Uterus (tissue), 2 donors: ENCODE results near the gene PRKAG2.

Experiments
- CTCF ChIP-seq, 4 experiments: fragments of 200-600 bp in 2 of 4; fragments of 450-650 bp in 2 of 4; sonication (generic) in 2 of 4; IDR thresholded peaks; one replicate each; pipeline ENCODE4 v1.5.1; 2016 to 2019; ENCODE audit warnings: antibody characterized with exemption in 4 of 4, mild to moderate bottlenecking in 2 of 4, moderate library complexity in 1 of 4
- POLR2A ChIP-seq, 2 donors: fragments of 450-650 bp; IDR thresholded peaks; one replicate each; pipeline ENCODE4 v1.6.1; 2016; ENCODE audit warnings: antibody characterized with exemption in 2 of 2, mild to moderate bottlenecking in 1 of 2, moderate library complexity in 1 of 2

- TF ChIP-seq CTCF (IDR thresholded peaks at IDR 0.05) (no peak), POLR2A (IDR thresholded peaks at IDR 0.05) (no peak)
These were observed 301.5 kb downstream of the PRKAG2 start for GRCh38 chr7:151575410-151575809.
